ENCODE data around the gene SOBP.

DNA sequence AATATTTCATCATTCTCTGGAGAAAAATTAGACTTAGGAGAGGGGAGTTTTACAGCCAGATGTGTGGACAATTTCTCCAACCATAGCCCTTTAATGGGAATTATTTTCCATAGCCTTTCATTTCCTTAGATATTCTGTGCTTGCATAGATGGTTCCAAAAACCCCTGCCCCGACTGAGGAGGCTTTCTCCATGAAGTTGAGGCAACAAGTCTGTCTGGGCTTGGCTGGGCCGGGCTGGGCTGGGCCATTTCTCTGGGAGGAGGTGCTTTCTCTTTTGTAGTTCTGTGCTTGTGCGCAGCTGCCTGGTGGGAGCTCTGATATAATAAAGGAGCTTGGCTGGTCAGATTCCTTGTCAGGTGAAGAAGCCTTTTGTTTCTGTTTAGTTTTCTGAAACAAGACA, 71.4 kb downstream of the SOBP start:
- TF ChIP-seq, protein P1, sequence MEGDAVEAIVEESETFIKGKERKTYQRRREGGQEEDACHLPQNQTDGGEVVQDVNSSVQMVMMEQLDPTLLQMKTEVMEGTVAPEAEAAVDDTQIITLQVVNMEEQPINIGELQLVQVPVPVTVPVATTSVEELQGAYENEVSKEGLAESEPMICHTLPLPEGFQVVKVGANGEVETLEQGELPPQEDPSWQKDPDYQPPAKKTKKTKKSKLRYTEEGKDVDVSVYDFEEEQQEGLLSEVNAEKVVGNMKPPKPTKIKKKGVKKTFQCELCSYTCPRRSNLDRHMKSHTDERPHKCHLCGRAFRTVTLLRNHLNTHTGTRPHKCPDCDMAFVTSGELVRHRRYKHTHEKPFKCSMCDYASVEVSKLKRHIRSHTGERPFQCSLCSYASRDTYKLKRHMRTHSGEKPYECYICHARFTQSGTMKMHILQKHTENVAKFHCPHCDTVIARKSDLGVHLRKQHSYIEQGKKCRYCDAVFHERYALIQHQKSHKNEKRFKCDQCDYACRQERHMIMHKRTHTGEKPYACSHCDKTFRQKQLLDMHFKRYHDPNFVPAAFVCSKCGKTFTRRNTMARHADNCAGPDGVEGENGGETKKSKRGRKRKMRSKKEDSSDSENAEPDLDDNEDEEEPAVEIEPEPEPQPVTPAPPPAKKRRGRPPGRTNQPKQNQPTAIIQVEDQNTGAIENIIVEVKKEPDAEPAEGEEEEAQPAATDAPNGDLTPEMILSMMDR (IDR thresholded peaks at IDR 0.05): no peak
- TF ChIP-seq POLR2A (IDR thresholded peaks at IDR 0.05) (no peak), EP300 (IDR thresholded peaks at IDR 0.05) (no peak)
